Sigmoid colon (tissue), 4 donors: Measurements from ENCODE around the gene TTLL11.

Experiments
- CTCF ChIP-seq, 4 experiments: fragments of 450-650 bp in 3 of 4; fragments of 200-600 bp in 1 of 4; IDR thresholded peaks; one replicate each; pipeline ENCODE4 v1.5.1; 2016 to 2019; ENCODE audit warnings: antibody characterized with exemption in 4 of 4, mild to moderate bottlenecking in 3 of 4, moderate library complexity in 2 of 4
- EP300 ChIP-seq, 4 donors: sonication (generic); formaldehyde crosslinking; IDR thresholded peaks; one replicate each; pipeline ENCODE4 v1.6.1; 2017; ENCODE audit warnings: antibody characterized with exemption in 4 of 4
- POLR2A ChIP-seq, 2 donors: fragments of 450-650 bp; IDR thresholded peaks; one replicate each; pipeline ENCODE4 v1.6.1; 2016; ENCODE audit warnings: antibody characterized with exemption in 2 of 2, mild to moderate bottlenecking in 2 of 2, moderate library complexity in 2 of 2
- POLR2AphosphoS5 ChIP-seq, 4 donors: sonication (generic); formaldehyde crosslinking; IDR thresholded peaks; one replicate each; pipeline ENCODE4 v1.6.1; 2017; ENCODE audit warnings: antibody characterized with exemption in 4 of 4

DNA sequence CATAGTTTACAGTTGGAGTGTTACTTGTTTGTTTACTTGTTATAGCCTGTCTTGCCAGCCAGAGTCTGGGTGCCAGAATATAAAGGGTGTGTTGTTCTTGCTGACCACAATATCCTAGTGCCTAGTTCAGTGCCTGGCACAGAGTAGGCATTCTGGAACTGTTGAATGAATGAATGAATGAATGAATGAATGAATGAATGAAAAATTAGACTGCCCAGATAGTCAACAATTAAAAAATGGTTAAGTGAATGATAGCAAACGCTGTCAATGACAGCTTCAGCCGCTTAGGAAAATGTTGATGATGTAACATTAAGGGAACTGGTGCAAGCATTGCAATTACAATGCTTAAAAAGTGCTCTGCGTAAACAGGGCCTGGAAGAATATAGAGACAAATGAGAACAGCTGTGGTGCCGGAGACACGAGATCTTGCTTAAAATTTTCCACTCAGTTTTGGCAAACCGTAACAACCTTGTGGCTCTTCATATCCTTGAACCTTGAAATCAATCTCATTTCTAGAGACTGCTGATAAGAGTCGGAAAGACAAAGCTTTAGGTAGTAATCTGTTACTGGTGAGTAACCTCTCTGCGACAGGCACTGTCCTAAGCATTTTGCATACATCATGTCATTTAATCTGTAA lies 4.7 kb upstream of the TTLL11 start:
- no peak for TF ChIP-seq POLR2A (IDR thresholded peaks at IDR 0.05)
- TF ChIP-seq POLR2AphosphoS5 (IDR thresholded peaks at IDR 0.05) = no peak
- TF ChIP-seq CTCF (IDR thresholded peaks at IDR 0.05) = no peak
- no peak for TF ChIP-seq EP300 (IDR thresholded peaks at IDR 0.05)
